IPS-18a (cell line): Measurements from ENCODE around the gene SREBF2.

Source experiments
- H3K27ac ChIP-seq: one replicate; pipeline ENCODE4 v1.5.1; 2013; ENCODE audit warnings: low read length
- H3K27me3 ChIP-seq: one replicate; pipeline ENCODE4 v1.6.1; 2013; ENCODE audit warnings: mild to moderate bottlenecking, low read length; ENCODE audit not compliant: control insufficient read depth, insufficient read depth
- H3K36me3 ChIP-seq: one replicate; pipeline ENCODE4 v1.6.1; 2013; ENCODE audit warnings: low read depth, low read length; ENCODE audit not compliant: control insufficient read depth
- H3K4me1 ChIP-seq: one replicate; pipeline ENCODE4 v1.6.1; 2013; ENCODE audit warnings: low read depth, low read length; ENCODE audit not compliant: control insufficient read depth
- H3K4me3 ChIP-seq: one replicate; pipeline ENCODE4 v1.5.1; 2013; ENCODE audit warnings: low read length
- H3K9ac ChIP-seq: one replicate; pipeline ENCODE4 v1.6.1; 2013; ENCODE audit warnings: mild to moderate bottlenecking, low read length, moderate library complexity
- H3K9me3 ChIP-seq: one replicate; pipeline ENCODE4 v1.6.1; 2013; ENCODE audit warnings: low read depth, low read length; ENCODE audit not compliant: control insufficient read depth

The SREBF2 gene

DNA sequence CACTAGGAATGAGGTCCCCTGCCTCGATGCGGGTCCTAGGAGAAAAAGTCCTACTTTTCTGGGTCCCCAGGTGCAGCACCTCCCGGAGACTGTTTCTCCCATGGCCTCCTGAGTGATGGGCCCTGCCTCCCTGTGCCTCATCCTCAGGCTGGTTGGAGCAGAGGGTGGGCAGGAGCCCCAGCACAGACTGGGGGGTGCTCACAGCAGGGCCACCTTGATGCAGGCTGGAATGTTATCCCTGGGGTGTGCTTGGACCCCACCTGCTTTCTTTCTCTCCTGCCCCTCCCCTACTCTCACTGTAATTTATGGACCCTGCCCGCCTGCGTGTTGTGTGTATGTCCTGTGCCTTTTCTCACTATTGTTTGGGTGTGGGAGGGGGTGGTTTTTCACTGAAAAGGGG lies 73.9 kb downstream of the SREBF2 start:
- Histone ChIP-seq H3K36me3 (peaks cover 27% of the 10 kb centered on the region), H3K4me1 (no peaks in the 10 kb centered on the region)

DNA sequence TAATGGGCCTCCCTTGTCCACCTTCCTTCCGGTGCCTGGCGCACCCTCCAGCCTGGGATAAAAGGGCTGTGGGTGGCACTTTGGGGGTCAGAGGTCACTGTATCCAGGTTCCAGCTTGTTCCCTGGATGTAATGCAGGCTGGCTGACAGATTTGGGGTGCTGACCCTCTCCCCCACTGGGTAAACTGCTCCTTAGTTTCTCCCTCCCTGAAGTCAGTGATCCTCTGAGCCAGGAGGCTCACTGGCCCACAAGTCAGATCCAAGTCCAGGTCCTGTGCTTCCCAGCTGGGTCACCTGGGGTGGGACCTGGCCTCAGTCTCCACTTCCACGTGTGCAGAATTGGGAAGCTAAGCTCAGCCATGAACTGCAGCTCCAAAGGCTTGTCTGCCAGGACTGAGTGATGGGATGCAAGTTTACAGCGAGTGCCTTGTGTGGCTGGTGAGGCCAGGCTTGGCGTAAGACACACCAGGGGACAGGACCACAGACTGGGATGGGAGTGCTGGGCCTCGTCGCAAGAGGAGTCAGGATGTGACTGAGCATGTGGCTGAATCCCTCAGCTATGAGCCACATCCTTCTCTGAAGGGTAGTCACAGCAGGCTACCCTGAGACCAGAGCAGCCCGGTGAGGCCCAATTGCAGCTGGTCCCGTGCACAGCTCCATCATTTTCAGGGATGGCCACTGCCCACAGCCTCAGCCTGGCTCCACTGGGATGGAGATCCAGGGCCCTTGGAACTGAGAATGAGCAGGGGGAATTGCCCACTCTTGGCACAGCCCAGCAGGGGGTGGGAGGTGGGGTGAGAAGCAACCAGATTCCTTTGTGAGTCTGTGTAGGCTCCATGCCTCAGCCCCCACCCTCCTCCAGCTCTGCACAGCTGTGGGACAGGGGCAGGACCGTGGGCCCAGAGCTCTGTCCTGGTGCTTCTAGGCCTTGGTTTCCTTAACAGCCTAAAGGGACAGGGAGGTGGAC lies 74.8 kb downstream of the SREBF2 start:
- Histone ChIP-seq H3K9me3 (no peaks in the 10 kb centered on the region), H3K36me3 (peaks cover 19% of the 10 kb centered on the region), H3K9ac (no peak overlapping the region), H3K4me1 (no peaks in the 10 kb centered on the region), H3K27me3 (peaks cover 48% of the 10 kb centered on the region), H3K27ac (no peak overlapping the region), H3K4me3 (no peak overlapping the region)

More for the DNA sequence above, 73.9 kb downstream of the SREBF2 start:
- Histone ChIP-seq H3K27me3 (peaks cover 39% of the 10 kb centered on the region), H3K9me3 (no peaks in the 10 kb centered on the region), H3K4me3 (no peak overlapping the region), H3K27ac (no peak overlapping the region), H3K9ac (no peak overlapping the region)

DNA sequence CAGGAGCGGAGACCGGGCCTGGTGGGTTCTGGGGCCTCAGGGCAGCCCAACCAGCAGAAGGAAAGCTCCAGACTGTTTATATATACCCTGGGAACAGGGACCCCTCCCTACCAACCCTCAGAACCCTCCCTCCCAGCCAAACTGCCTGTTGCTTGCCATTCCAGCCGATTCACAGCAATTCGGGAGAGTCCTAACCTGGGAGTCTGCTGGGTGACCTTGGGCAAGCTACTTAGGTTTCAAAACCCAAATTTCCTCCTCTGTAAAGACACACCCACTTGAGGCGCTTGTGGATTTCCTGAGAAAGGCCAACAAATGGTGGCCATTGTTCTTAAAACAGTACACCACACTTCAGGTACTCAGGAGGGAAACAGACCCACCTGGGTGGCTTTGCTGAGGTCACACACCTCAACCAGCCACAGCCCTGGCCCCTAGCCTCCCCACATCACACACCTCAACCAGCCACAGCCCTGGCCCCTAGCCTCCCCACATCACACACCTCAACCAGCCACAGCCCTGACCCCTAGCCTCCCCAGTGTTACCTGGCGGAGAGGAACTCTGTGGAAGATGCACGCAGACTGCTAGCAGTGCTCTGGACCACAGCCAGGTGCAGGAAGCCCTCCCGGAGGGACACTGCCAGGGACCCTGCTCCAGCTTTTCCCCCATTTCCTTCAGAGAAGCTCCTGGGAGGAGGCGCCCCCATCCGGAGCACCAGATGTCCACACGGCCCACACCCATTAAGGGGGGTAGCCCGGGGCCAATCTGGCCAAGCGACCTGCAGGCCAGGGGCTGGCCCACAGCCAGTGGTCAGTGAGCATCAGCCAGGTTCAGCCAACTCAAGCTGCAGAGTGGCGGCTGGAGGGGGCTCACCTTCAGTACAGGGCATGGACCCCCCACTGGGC lies 75.8 kb downstream of the SREBF2 start:
- no peaks in the 10 kb centered on the region for H3K4me1 ChIP-seq
- no peak overlapping the region for H3K9ac ChIP-seq
- H3K27me3 ChIP-seq = peaks cover 57% of the 10 kb centered on the region
- no peak overlapping the region for H3K4me3 ChIP-seq
- H3K36me3 ChIP-seq = peaks cover 14% of the 10 kb centered on the region
- no peak overlapping the region for H3K27ac ChIP-seq
- no peaks in the 10 kb centered on the region for H3K9me3 ChIP-seq

DNA sequence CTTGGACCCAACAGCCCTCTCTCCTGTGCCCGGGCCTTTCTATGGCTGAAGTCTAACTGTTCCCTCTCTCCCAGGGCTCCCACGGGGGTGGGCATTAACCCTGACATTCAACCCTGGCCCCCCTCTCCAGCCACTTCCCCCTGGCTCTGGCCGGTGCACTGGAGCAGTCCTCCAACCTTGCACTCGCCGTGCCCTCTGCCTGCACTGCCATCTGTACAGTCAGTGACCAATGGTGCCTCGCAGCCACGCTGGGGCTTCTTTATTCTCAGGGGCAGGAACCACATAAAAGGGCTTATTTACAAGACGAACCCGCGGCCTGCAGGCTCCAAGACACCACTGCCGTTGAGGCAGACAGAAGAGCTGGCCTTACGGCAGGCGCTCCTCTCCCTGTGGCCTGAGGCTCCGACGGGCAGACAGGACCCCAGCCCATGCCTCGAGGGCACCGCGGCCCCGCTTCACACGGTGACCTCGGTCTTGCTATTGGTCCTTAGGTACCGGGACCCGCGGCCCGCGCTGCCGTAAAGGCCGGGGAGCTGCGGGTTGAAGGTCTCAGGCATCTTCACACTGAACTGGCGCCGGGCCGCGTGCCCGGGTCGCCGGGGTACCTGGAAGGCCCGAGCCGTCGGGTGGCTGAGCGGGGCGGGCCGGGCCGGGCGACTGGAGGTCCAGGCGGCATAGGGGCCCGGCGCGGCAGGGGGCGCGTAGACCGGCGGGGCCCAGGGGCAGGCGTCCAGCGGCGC lies 76.6 kb downstream of the SREBF2 start:
- Histone ChIP-seq H3K4me1 (no peaks in the 10 kb centered on the region), H3K27ac (no peak overlapping the region), H3K36me3 (peaks cover 7% of the 10 kb centered on the region), H3K27me3 (peaks cover 66% of the 10 kb centered on the region), H3K9me3 (no peaks in the 10 kb centered on the region), H3K9ac (no peak overlapping the region), H3K4me3 (no peak overlapping the region)

DNA sequence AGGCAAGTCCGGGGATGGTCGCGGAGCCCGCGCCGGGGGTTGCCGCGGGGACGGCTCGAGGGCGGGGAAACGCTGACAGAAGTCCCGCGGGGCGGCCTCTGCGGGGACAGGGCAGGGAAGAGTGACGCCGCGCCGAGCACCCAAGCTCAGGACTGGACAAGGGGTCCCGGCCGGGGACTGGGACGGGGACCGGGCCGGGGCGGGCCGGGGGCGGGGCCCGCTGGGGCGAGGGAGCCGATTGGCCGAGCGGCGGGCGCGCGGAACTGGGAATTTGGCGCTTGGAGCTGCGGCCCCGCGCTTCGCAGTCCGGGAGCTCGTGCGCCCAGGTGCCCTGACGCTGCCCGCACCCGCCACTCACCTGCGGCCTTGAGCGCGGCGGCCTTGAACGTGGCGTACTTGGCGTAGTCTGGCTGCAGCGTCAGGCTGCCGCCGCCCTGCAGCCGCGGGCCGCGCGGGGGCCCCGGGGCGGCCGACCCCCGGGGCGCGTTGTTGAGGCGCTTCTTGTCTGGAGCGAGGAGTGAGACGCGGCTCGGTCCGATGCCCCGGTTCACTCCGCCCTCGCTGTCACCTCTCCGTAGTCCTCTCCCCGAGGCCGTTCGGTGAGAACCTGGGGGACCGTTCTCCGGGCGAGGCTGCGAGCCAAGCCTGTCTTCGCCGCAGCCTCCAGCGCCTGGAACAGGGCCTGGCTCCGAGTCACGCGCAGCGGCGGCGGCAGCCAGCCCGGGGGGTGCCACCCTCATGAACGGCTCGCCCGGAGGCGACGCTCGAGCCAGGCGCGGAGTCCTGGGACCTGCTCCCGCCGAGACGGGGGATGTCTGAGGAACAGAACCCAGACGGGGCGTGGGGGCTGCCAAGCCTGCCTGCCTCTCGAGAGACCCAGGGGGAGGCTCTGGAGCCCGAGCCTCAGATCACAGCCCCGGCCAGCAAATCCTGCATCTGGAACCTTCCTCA lies 77.4 kb downstream of the SREBF2 start:
- Histone ChIP-seq H3K9me3 (no peaks in the 10 kb centered on the region), H3K27me3 (peaks cover 74% of the 10 kb centered on the region), H3K9ac (no peak overlapping the region), H3K4me1 (no peaks in the 10 kb centered on the region), H3K27ac (no peak overlapping the region), H3K36me3 (no peaks in the 10 kb centered on the region), H3K4me3 (no peak overlapping the region)

DNA sequence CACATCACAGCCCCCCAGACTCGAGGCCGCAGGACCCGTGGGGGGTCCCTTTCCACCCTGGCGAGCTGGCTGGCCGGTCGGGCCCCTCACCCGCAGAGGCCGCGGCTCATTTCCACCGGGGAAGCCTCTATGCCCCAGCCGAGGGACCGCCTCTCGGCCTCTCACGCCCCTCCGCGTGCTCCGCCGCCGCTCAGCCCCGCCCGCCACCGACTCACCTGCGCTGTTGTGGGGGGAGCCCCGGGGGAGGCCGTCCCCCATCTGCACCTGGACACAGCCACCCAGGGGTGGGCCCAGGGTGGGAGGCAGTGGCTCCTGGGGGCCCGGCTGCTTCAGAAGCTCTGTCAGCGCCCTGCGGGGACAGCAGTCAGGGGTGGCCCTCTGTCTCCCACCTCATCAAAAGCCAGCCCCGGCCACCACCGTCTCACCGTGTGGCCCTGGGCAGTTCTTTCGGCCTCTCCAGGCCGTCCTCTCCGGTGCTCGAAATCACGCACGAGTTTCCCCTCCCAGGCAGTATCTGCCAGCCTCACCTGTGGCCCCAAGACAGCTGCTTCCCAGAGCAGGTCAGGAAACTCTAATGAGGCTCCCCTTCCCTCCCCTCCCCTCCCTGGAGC lies 78.2 kb downstream of the SREBF2 start:
- Histone ChIP-seq H3K36me3 (no peaks in the 10 kb centered on the region), H3K9ac (no peak overlapping the region), H3K9me3 (no peaks in the 10 kb centered on the region), H3K4me3 (no peak overlapping the region), H3K27ac (no peak overlapping the region), H3K4me1 (no peaks in the 10 kb centered on the region), H3K27me3 (peaks cover 82% of the 10 kb centered on the region)

DNA sequence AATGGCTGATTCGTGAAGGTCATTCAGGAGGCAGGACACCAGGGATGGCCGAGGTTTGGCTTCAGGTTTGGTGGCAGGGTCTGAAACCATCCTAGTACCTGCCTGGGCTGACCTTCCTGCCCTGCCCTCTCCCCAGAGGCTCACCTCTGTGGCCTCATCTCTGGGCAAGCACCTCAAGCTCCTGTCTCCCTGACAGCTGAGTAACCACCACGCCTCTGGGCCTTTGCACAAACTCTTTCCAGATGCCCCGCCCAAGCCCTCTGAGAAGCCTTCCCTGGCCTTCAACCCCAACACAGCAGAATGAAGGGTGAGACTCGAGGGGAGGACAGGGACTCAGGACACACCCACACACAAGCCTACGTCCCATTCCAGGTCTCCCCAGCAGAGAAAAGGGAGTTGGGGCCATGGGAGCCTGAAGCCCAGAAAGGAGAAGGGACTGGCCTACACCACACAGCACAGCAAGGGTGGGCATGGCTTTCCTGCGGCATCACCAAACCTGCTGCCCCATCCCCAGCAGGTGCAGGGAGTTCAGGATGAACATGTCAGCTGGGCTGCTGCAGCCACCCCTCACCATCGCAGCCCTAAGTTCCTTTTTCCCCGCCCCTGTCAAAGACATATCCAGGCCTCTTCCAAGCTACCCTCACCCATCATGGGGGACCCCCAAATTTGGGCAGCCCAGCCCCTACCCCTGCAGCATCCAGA lies 79.6 kb downstream of the SREBF2 start:
- Histone ChIP-seq H3K27ac (no peak overlapping the region), H3K27me3 (peaks cover 96% of the 10 kb centered on the region), H3K9ac (no peak overlapping the region), H3K9me3 (no peaks in the 10 kb centered on the region), H3K4me1 (no peaks in the 10 kb centered on the region), H3K36me3 (no peaks in the 10 kb centered on the region), H3K4me3 (no peak overlapping the region)

DNA sequence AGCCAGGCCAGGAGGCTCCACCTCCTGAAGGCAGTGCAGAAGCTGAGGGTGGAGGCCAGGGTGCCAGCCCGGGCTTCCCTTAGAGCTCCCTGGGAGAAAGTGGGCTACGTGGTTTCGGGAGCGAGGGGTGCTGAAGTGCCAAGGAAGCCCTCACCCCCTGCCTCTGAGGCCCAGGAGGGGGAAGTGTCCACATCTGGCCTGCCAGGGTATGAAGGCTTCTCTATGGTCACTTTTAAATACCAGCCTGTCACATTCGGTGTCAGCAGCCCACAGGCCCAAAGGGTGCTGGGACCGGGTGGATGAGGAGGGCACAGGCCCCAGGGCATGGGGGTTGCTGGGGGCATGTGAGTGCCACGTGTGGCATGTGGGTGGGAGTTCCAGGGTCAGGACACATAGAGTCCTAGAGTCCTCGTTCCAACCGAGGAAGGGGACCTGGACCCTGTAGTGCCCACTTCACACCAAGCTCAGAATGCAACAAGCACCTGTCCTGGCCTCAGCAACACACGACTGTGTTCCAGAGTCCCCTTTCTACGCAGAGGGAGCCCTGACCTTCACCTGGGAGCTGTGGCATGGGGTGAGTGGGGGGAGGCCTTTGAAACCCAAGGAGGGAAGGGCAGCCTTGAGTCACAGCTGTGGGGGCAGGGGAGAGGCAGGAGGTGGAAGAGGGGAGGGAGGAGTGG lies 80.3 kb downstream of the SREBF2 start:
- Histone ChIP-seq H3K4me3 (no peak overlapping the region), H3K27ac (no peak overlapping the region), H3K9me3 (no peaks in the 10 kb centered on the region), H3K9ac (no peak overlapping the region), H3K4me1 (no peaks in the 10 kb centered on the region), H3K27me3 (peaks cover 100% of the 10 kb centered on the region), H3K36me3 (no peaks in the 10 kb centered on the region)

DNA sequence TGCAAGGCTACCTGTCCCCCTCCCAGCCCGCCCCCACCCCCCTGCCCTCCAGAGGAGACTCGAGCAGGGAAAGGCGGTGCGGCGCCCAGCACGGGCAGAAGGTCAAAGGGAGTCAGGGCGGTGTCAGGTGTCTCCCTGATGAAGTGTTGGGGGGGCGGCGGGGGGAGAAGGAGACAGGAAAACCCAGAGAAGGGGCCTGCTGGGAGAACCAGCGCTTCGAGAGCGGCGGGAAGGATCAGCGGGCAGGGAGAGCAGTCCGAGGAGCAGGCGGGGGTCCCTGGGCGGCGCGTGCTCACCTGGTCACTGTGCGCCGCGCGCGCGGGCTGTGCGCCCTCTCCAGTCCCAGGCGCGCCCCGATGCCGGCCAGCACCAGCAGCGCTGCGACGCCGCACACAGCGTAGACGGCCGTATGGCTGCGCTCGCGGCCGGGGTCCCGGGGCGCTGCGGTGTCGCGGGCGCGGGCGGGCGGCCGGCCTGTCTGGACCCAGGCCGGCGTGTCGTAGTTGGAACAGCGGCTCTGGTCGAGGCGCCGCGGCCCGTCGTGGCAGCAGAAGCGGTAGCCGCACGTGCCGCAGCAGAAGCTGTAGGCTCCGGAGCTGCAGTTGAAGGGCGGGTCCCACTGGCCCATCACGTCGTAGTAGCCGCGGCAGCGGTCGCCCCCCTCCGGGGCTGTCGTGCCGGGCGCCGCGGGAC lies 81.1 kb downstream of the SREBF2 start:
- no peak overlapping the region for H3K4me3 ChIP-seq
- H3K9ac ChIP-seq = no peak overlapping the region
- no peaks in the 10 kb centered on the region for H3K36me3 ChIP-seq
- no peaks in the 10 kb centered on the region for H3K9me3 ChIP-seq
- no peaks in the 10 kb centered on the region for H3K4me1 ChIP-seq
- peaks cover 100% of the 10 kb centered on the region for H3K27me3 ChIP-seq
- no peak overlapping the region for H3K27ac ChIP-seq
